AG09319 (cell line): ENCODE results near the gene OR51F1.
"Not testable (repeated sequence)": the region's sequence is repeated elsewhere in the genome, so short reads cannot be mapped to it uniquely, and the experiment has no call there.

Experiments used
- DNase-seq: peaks from one replicate; pipeline ENCODE4 v3.0.0-alpha.2; 2010; ENCODE audit warnings: low read depth; ENCODE audit errors: extremely low read depth
- TF ChIP-seq, protein P1 (sequence below): IDR thresholded peaks from 2 replicates; pipeline ENCODE4 v1.5.1; 2011; ENCODE audit warnings: low read depth, mild to moderate bottlenecking, inconsistent platforms, low read length, moderate library complexity

The OR51F1 gene

DNA sequence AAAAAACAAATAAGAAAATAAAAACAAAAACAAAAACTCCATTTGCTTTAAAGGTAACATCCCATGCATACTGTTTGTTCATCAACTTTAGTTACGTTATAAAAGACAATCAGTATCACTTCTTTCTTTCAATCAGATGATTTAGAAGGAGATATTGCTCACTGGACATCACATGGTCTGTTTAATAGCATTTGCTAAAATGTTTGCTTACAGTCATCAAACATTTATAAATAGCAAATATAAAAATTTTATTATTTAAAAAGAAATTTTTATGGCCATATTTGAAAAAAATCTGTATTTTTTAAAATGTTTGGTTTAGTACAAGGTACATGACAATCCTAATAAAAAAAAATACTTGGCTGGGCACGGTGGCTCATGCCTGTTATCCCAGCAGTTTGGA lies 42.6 kb downstream of the OR51F1 start:
- TF ChIP-seq, protein P1, sequence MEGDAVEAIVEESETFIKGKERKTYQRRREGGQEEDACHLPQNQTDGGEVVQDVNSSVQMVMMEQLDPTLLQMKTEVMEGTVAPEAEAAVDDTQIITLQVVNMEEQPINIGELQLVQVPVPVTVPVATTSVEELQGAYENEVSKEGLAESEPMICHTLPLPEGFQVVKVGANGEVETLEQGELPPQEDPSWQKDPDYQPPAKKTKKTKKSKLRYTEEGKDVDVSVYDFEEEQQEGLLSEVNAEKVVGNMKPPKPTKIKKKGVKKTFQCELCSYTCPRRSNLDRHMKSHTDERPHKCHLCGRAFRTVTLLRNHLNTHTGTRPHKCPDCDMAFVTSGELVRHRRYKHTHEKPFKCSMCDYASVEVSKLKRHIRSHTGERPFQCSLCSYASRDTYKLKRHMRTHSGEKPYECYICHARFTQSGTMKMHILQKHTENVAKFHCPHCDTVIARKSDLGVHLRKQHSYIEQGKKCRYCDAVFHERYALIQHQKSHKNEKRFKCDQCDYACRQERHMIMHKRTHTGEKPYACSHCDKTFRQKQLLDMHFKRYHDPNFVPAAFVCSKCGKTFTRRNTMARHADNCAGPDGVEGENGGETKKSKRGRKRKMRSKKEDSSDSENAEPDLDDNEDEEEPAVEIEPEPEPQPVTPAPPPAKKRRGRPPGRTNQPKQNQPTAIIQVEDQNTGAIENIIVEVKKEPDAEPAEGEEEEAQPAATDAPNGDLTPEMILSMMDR, result no peak
- DNase-seq, result no peak

DNA sequence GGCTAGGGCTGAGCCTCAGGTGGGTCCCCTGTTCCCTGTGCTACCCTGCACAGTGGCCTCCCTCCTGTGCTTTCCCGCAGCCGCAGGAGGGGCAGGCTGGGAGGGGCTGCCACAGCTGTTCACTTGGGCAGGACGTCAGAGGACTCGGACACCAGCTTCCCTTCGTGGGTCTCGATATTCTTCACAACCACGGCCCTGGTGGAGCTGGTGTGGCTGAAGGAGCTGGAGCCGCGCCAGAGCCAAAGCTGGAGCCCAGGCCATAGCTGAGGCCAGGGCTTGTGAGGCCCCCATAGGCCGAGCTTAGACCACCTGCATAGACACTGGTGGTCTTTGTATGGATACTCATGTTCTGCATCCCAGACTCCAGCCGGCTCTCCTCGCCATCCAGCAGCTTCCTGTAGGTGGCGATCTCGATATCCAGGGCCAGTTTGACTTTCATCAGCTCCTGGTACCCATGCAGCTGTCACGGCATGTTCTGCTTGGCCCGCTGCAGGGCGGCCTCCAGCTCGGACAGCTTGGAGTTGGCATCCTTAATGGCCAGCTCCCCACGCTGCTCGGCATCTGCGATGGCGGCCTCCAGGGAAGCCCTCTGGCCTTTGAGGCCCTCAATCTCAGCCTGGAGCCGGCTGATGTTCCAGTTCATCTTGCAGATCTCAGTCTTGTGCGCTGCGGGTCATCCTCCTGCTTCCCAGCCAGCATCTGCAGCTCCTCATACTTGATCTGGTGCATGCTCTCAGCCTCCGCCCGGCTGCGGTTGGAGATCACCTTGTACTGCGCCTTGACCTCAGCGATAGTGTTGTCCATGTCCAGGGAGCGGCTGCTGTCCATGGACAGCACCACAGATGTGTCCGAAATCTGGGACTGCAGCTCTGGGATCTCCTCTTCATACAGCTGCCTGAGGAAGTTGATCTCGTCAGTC lies 46.9 kb downstream of the OR51F1 start:
- DNase-seq, result not testable (repeated sequence)
